Measurements from ENCODE around the gene PHEX.
A peak's percentile ranks its signal among the peaks of the same experiment; 100 is the strongest.

The PHEX gene

DNA sequence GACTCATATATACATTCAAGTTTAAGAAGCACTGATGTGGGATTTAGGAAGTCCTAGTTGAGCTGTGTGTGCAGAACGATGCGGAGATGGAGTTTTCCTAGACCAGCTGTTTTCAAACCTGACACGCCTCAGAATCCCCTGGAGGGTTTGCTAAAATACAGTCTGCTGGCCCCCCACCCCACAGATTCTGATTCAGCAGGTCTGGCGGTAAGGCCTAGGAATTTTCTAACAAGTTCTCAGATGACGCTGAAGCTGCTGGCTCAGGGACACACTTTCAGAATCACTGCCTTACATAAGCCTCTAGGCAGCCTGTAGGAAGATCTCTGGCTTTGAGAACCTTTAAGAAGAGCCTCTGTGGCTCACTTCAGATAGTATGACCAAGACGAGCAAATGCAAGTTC lies 73.1 kb downstream of the PHEX start:
- no peak for DNase-seq (ENCODE audit: low spot score)

DNA sequence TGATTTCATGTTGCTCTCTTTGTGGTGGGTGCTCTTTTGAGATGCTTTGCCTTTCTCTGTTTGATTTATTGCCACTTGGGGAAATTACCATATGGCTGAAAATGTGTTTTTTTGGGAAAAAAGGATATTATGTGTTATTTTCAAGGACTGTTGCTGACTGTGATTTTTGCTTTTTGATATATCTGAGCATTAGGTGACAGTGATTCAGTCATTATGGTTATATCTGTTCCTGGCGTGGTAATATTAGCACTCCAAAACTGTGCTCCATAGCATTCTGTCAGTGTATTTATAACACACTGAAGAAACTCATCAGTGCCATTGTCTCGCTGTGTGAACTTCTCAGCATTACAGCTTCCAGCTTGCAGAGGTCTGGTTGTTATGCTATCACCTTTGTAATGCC lies 73.8 kb downstream of the PHEX start:
- no peak for DNase-seq (ENCODE audit: low spot score)

DNA sequence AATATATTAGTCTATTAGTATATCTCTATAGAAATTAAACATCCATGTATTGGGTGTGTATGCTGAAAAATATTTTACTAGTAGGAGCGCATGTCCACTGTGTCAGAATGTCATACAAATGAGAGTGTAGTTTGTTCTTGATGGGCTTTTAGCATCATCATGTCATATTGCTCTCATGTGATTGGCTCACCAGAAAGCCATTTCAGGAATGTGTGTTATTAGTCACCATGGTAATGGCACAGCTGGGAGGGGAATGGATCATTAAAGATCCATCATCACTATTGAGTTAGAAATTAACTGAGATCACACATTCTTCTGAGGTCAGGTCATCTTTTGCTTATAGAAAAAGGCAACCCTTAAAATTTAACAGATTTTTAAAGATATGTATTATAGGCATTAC lies 77.3 kb downstream of the PHEX start:
- no peak for DNase-seq (ENCODE audit: low spot score)

DNA sequence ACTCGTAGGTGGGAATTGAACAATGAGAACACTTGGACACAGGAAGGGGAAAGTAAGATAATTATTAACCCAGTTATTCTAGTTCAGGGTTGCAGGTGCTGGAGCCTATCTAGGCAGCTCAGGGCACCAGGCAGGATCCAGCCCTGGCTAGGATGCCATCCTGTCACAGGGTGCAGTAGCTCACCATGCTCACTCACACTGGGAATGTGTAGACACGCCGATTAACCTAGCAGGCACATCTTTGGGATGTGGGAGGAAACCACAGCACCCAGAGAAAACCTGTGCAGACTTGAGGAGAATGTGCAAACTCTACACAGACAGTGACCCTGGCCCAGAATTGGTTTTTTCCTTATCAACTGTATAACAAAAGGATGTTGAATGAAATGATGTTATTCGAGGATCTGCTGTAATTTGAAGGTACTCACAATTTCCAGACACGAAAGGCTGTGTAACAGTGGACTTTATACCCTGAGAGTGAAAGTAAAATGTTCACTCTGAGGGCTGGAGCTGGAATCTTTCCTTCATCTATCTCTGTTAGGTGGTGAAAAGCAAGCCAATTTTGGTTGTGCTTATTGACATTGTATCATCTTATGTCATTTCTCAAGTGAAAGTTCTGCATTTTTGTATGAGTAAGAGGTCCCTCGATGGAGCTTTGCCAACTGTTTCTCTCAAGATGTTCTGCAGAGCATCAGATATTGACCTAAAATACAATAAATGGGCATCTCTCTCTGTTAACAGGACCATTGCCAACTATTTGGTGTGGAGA lies 78.8 kb downstream of the PHEX start:
- no peak for DNase-seq (ENCODE audit: low spot score)

DNA sequence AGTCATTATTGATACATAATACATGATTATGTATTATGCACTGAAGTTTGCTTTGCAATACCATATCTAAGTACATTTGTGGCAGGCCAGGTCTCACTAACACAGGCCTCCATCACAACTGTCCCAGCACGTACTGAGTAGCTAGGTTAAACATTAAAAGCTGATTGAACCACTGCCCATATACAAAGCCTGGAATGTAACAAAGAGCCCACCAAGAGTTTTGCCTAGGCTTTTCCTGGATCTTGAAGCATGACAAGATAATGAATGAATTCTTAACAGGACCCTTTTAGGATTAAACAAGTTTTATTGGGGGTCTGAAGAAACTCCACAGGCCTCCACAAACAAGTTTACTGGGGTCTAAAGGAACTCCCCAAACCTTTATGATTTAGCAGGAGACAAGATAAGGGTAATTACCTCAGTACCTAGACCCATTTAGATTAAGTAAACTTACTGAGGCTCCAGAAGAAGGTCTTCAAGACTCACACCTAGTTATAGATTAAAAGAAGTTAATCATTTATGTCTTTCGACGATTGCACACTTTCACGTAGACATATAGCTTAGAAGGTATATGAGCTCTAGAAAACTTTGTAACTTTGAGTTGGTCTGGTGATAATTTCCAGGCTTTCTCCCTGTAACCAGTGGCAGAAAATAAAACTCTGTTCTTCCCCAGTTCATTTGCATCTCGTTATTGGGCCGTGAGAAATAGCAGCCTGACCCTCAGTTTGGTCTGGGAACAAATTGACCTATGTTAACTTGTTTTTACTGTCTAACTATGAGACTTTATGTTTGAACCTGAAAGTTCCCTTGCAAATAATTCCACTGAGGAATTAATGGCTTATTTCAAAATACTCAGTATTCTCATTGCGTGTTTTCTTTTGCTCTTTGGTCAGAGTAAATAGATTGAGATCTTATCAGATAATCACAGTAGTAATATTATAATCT lies 84.8 kb downstream of the PHEX start:
- DNase-seq (ENCODE audit: low spot score), result no peak

DNA sequence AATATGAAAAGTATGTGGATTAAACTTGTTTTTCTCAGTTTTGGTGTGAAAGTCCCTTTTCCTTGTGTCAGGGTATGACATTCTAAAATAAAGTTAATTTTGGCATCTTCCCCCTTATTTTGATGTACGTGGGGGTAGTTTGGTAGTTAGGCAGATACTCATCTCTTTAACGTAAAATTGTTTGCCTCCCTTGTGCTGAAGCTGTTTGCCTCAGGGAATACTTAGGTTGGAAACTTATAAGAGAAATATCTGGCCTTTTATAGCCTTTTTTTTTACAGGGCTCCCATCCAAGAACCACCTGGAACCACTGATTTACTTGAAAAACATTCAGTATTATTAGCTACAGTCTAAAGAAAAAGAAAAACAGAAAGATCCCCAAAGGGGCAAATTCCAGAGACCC lies 85.5 kb downstream of the PHEX start:
- no peak for DNase-seq (ENCODE audit: low spot score)

DNA sequence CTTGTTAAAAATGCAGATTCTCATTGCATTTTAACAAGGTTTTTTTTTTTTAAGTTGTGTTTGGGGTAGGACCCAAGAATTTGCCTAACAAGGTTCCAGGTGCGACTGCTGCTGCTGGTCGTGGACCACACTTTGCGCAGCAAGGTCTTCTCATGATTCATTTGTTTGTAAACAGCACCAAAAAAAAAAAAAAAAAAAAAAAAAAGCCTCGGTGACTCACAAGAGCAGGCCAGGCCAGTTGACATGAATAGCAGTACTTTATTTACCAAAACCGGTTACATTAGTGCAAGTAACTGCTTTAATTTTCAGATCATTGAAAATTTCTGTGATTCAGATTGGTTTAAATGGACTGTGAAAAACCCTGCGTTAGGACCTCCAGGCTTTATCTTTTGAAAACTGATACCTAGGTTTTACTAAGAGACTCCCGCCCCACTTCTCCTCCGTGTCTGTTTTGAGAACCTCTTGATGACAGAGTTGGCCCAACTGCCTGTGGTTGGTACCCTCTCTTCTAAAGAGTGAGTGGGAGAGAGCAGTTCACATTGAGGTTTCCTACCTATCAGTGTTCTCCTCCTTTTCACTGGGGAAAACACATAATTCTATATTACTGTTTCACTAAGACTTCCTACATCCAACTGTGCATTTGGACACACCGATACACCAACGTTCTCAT lies 86.2 kb downstream of the PHEX start:
- DNase-seq (ENCODE audit: low spot score), result no peak

DNA sequence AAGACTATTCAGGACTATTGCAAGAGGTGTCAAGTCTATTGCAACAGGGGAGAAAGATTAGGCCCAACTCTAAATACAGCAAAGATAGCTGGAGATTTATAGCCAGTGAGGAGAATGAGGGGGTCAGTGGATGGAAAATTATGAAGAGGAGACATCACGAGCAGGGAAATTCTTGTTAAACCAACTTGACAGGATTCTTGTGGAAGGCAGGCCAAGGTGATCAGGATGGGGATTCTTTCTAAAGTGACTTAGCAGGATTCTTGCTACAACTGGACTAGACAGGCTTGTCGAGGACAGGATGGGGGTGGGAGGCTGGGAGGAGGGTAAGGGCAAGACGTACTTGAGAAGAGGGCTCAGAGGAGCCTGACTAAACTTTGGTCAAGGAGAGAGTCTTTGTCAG lies 89.0 kb downstream of the PHEX start:
- no peak for DNase-seq (ENCODE audit: low spot score)

DNA sequence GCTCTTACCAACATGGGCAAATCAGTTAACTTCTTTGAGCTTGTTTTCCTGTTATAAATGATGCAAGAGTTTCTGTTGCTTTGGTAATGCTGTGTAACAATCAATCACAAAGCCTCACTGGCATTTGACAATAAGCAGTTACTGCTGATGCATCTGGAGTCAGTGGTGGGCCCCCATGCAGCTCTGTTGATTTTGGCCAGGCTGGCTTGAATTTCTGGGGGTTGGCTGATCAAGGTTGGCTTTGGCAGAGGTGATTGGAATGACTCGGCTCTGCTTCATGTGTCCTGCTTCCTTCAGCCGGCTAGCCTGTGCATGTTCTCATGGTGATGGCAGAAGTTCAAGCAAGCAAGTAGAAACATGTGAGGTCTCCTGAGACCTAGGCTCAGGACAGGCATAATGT lies 90.4 kb downstream of the PHEX start:
- DNase-seq (ENCODE audit: low spot score), result no peak

DNA sequence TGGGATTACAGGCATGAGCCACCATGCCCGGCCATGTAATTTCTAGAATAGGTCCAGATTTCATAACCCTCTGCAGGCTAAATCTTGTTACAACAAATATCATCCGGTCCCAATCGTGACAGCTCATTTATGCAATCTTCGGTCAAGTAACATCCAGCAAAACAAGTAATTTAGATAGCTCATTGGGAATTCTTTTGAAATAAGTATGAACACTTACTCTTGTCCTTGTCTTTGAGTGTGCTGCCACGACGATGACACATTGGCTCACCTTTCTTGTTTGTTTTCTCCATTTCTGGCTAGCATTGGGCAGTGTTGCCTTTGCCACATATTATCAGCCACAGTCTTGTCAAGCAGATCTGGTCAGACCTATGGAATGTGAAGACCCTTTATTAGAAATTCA lies 92.0 kb downstream of the PHEX start:
- DNase-seq (ENCODE audit: low spot score), result no peak

DNA sequence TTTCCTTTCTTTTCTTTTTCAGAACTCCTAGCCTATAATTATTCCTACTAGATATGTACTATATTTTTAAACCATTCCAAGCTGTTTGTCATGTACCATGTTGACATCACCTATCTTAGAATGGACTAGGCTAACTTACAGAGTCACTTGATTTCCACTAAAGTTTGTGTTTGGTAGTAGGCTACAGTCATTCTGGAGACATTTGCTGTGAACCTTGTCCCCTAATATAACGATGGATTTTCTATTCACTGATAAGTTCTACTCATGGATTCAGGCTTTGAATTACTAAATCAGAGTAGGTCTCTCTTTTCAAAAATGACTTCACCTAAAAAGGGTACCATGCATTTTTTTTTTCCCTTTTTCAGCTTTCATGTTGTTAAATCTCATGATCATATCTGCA lies 93.4 kb downstream of the PHEX start:
- no peak for DNase-seq (ENCODE audit: low spot score)

DNA sequence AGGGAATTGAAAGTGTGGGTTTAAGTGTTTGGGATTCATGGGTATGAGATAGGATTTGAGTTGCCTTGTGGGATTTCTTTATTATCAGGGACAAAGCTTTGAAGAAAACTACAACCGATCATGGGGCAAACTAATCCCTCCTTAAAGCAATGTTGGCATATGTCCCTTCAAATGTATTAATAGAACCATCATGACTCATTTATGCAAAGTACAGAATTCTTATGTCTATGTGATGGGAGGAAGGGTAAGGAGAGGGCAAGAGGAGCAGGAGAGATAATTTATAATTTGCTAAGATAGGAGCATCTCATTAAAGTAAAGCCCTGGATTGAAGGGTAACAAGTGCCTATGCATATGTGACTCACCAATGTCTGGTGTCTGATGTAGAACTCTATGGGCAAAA lies 94.2 kb downstream of the PHEX start:
- DNase-seq (ENCODE audit: low spot score), result no peak

DNA sequence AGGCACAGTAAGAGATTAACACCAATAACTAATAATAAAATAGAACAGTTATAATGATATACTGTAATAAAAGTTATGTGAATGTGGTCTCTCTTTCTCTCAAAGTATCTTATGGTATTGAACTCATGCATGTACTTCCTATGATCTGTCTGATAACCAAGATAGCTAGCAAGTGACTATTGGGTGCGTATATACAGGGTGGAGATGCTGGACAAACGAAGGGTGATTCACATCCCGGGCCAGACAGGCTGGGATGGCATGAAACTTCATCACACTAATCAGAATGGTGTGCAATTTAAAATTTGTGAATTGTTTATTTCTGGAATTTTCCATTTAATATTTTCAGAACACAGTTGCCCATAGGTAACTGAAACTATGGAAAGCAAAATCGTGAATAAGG lies 96.8 kb downstream of the PHEX start:
- no peak for DNase-seq (ENCODE audit: low spot score)

DNA sequence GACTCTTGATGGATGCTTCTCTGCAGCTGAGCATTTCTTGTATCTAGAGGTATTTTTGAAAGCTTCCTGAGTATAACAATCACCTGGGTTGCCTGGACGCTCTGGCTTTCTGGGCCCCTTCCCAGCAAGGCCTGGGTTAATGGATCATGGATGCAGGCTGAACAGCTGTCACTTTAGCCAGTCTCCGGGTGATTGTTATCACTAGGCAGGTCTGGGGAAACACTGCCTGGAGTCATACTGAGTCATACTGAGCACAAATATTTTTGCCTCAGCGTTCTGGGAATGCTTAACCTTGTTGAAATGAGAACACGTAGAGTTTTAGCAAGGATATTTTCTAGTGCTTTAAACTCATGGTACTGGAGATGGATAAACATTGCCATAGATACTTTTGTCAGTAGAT lies 102.6 kb downstream of the PHEX start:
- DNase-seq (ENCODE audit: low spot score), result peak; percentile 37

DNA sequence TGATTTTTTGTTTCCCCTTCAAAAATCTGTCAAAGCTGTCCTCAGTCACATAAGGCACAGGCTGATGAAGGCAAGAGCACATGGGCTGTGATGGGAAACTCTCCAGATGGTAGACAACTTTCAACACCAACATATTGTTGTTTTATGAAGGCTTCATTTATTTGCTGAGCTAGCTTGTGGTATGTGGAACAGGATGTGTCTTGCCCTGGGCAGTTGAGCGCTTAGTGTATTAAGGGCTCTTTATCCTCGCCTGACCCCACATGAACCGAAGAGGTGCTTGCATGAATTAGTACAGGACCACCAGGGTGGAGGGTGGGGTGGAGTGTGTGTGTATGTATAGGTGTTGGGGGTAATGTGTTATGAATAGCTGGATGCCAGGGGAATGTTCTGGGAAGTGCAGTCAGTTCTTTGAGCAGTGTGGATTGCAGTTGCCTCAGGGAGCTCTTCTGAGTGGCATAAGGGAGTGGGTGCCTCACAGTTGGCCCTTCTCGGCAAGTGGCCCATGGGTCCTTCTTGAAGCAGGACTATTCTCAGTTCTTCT lies 103.1 kb downstream of the PHEX start:
- DNase-seq (ENCODE audit: low spot score), result no peak

DNA sequence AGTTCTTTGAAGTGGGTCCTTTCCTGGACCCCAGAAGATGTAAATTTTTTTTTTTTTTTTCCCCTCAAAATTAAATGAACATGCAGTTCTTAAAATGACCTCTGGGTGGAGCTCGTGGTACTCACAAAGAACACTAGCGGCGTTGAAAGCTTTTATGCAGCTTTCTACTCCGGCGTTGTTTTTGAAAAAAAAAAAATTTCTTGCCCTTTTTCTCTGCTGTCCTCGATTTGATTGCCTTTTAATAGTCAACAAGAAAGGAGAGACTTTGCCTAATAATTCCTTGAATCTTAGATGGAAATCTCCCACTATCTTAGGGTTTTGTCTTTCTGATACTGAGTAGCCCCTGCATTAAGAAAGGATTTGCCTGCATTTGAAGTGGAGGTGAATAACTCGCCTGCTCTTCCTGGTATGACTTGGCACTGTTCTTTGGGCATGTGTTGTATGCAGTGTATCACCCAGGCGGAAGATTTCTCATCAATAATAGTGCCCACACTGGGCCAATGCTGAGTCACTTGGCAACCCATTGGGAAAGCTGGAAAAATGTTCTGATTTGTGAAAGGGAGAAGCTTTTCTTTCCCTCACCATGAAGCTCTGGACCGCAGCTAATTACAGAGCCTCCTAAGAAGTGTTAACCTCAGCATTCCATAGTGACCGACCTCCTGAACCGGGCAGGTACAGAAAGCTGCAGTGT lies 104.0 kb downstream of the PHEX start:
- DNase-seq (ENCODE audit: low spot score), result peak; percentile 26

DNA sequence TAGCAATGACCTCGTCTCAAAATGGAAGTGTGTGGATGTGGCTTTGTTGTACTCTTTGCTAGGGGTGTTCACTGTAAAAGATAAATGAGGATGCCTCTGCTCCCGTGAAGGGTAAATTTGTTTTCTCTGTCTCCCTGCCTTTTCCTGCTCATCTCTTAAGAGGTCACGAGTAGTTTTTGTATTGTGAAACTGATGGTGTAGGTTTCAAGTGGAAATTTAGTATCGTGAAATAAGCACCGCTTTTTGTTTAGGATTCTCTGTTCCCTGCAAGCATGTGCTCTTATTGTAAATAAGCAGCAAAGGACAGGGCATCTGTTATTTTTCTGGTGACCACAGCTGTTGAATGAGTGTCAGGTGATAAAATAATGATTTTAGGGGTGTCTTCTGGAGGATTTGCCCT lies 104.6 kb downstream of the PHEX start:
- DNase-seq (ENCODE audit: low spot score), result no peak

DNA sequence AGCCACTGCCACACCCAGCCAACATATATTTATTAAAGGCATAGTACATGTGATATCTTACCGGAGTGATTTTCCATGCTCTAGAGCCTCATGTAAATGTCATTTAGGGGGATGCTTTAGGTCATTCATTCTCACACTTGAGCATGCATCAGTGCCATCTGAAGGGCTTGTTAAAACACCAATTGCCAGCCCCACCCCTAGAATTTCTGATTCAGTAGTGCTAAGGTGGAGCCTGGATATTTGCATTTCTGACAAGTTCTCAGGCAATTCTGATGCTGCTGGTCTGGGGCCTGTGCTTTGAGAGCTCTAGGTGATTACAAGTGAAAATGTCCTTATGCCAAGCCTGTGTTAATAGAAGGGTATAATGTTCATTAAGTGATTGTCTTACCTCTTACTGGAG lies 107.7 kb downstream of the PHEX start:
- DNase-seq (ENCODE audit: low spot score), result no peak

DNA sequence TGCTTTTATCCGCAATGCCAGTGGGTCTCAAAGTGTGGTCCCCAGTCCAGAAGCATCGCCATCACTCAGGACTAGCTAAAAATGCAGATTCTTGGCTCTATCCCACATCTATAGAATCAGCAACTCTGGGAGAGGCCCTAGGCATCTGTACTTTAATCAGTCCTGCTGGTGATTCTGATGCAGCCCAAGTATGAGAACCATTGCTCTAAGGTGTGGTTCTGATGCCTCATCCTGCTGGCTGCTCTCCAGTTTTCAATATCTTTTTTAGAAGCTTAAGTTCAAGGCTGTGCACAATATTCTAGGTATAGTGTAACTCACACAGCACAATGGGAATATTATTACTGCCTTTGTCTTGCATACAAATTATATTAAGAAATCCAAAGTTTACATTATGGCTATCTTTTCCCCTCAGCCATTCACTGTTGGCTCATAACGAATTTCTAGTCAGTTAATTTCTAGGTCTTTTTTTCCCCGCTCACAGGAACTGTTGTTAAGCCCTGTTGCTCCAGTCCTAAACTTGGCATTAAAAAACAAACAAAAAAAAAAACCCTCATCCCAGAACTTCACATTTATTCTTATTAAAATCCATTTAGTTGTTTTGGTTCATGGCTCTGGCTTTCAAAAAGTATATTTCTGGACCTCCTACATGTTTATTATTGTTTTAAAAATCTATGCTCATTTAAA lies 109.1 kb downstream of the PHEX start:
- DNase-seq (ENCODE audit: low spot score), result no peak

DNA sequence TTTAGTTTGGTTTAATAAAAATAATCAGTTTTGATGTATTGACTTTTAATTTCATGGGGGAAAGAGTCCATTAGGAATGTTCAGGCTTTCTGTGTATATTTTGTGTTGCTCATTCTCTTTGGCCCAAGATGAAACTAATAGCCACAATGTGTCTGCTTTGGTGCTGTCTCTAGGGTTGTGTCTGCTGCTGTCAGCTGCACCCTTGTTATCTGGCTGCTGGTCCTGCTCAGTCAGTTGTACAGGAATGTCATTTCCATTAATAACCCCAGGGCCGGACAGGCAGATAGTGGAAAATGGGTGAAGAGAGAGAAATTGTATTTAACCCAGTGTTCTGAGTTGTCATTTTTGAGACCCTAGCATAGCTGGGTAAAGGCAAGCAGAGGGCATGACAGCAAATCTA lies 115.1 kb downstream of the PHEX start:
- DNase-seq (ENCODE audit: low spot score), result no peak

DNA sequence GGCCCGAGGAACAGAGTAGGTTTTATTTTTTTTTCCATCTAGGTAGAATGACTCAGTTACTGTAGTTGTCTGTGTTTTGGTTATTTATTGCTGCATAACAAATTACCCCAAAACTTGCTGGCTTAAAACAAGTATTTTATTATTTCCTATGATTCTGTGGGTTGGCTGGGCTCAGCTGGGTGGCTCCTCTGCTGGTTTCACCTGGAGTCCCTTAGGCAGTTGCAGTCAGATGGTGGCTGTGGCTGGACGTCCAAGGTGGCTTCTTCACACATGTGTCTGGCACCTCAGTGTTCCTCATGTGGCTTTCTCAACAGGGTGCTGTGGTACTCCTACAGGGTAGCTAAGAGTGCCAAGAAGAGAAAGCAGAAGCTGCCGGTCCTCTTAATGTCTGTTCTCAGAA lies 115.8 kb downstream of the PHEX start:
- no peak for DNase-seq (ENCODE audit: low spot score)
